Measurements from ENCODE around the gene SLC35A3. TPM values are rescaled to one million over a fixed set of nuclear protein-coding genes. Genes with fewer than 3 reads are reported as not detected.
A peak's percentile ranks its signal among the peaks of the same experiment; 100 is the strongest.

Gene SLC35A3
- total and polyA plus RNA-seq, 9 of the 15 experiments (the other 6 are each of a cell fraction or from before 2014, with no cell fraction given) = 3.5 to 21.7 (median 13.2) TPM

GRCh38 chr1:100037927-100038659 is 68.3 kb downstream of the SLC35A3 start (continued):
- TF ChIP-seq ZNF512 (tag; IDR thresholded peaks at IDR 0.05) (no peak), RNF219 (CRISPR knock-in tag; IDR thresholded peaks at IDR 0.05) (no peak), CBX5 (IDR thresholded peaks at IDR 0.05; ENCODE audit: borderline replicate concordance, low read depth) (no peak), DDX20 (tag; IDR thresholded peaks at IDR 0.05; ENCODE audit: low read depth) (no peak), DPF2 (IDR thresholded peaks at IDR 0.05) (no peak), TOE1 (IDR thresholded peaks at IDR 0.05; ENCODE audit: borderline replicate concordance) (peak; percentile 22; the same call in 1 of the 2 replicates), TOE1 (CRISPR knock-in tag; IDR thresholded peaks at IDR 0.05; ENCODE audit: borderline replicate concordance, low read depth) (peak; percentile 89), ZNF224 (CRISPR knock-in tag; IDR thresholded peaks at IDR 0.05) (no peak), NFATC3 (IDR thresholded peaks at IDR 0.05) (no peak), ZKSCAN1 (IDR thresholded peaks at IDR 0.05; ENCODE audit: low read depth, low read length) (no peak), ZNF764 (CRISPR knock-in tag; IDR thresholded peaks at IDR 0.05; ENCODE audit: low read depth) (no peak), ADNP (tag; IDR thresholded peaks at IDR 0.05) (no peak), SMAD1 (IDR thresholded peaks at IDR 0.05; ENCODE audit: low read depth, low read length, partially characterized antibody) (peak; percentile 65), FIP1L1 (IDR thresholded peaks at IDR 0.05; ENCODE audit: low read depth, low read length, poor library complexity, severe bottlenecking) (no peak), PPARD (CRISPR knock-in tag; IDR thresholded peaks at IDR 0.05) (no peak), GATAD2A (IDR thresholded peaks at IDR 0.05) (peak; percentile 91), NELFE (IDR thresholded peaks at IDR 0.05; ENCODE audit: insufficient read depth, insufficient read length) (no peak)
- TF ChIP-seq, protein P1, sequence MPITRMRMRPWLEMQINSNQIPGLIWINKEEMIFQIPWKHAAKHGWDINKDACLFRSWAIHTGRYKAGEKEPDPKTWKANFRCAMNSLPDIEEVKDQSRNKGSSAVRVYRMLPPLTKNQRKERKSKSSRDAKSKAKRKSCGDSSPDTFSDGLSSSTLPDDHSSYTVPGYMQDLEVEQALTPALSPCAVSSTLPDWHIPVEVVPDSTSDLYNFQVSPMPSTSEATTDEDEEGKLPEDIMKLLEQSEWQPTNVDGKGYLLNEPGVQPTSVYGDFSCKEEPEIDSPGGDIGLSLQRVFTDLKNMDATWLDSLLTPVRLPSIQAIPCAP (CRISPR knock-in tag; IDR thresholded peaks at IDR 0.05; ENCODE audit: borderline replicate concordance) = no peak
- TF ChIP-seq, protein P2, sequence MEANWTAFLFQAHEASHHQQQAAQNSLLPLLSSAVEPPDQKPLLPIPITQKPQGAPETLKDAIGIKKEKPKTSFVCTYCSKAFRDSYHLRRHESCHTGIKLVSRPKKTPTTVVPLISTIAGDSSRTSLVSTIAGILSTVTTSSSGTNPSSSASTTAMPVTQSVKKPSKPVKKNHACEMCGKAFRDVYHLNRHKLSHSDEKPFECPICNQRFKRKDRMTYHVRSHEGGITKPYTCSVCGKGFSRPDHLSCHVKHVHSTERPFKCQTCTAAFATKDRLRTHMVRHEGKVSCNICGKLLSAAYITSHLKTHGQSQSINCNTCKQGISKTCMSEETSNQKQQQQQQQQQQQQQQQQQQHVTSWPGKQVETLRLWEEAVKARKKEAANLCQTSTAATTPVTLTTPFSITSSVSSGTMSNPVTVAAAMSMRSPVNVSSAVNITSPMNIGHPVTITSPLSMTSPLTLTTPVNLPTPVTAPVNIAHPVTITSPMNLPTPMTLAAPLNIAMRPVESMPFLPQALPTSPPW (CRISPR knock-in tag; IDR thresholded peaks at IDR 0.05) = peak; percentile 82
- TF ChIP-seq, protein P3, sequence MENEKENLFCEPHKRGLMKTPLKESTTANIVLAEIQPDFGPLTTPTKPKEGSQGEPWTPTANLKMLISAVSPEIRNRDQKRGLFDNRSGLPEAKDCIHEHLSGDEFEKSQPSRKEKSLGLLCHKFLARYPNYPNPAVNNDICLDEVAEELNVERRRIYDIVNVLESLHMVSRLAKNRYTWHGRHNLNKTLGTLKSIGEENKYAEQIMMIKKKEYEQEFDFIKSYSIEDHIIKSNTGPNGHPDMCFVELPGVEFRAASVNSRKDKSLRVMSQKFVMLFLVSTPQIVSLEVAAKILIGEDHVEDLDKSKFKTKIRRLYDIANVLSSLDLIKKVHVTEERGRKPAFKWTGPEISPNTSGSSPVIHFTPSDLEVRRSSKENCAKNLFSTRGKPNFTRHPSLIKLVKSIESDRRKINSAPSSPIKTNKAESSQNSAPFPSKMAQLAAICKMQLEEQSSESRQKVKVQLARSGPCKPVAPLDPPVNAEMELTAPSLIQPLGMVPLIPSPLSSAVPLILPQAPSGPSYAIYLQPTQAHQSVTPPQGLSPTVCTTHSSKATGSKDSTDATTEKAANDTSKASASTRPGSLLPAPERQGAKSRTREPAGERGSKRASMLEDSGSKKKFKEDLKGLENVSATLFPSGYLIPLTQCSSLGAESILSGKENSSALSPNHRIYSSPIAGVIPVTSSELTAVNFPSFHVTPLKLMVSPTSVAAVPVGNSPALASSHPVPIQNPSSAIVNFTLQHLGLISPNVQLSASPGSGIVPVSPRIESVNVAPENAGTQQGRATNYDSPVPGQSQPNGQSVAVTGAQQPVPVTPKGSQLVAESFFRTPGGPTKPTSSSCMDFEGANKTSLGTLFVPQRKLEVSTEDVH (IDR thresholded peaks at IDR 0.05; ENCODE audit: low read depth, partially characterized antibody) = peak; percentile 37
